Large intestine (tissue), 12 donors: Measurements from ENCODE around the gene BMP2K. TPM values are rescaled to one million over a fixed set of nuclear protein-coding genes. Genes with fewer than 3 reads are reported as not detected.

ENCODE experiments used
- DNase-seq, 2 donors: peaks; one replicate each; pipeline versions ENCODE4 v3.0.0 to v3.0.0-alpha.2; 2013
- H3K27ac ChIP-seq: one replicate; pipeline ENCODE4 v1.5.1; 2013; ENCODE audit warnings: low read length
- H3K27me3 ChIP-seq: 2 replicates; pipeline ENCODE4 v1.6.1; 2013; ENCODE audit warnings: low read length; ENCODE audit not compliant: control insufficient read depth, insufficient read depth
- H3K36me3 ChIP-seq: 2 replicates; pipeline ENCODE4 v1.6.1; 2013; ENCODE audit warnings: low read length; ENCODE audit not compliant: control insufficient read depth, insufficient read depth
- H3K4me1 ChIP-seq: one replicate; pipeline ENCODE4 v1.6.1; 2013; ENCODE audit warnings: low read length; ENCODE audit not compliant: control insufficient read depth, insufficient read depth
- H3K4me3 ChIP-seq: one replicate; pipeline ENCODE4 v1.5.1; 2013; ENCODE audit warnings: low read length
- H3K9me3 ChIP-seq: one replicate; pipeline ENCODE4 v1.6.1; 2013; ENCODE audit warnings: mild to moderate bottlenecking, low read depth, low read length, moderate library complexity; ENCODE audit not compliant: control insufficient read depth
- WGBS: methylation state at CpG from one replicate; pipeline ENCODE4 v1.1.5; 2013; ENCODE audit warnings: low lambda C conversion rate; ENCODE audit not compliant: insufficient coverage; 5-methylcytosine and 5-hydroxymethylcytosine counted together
- long read RNA-seq, 11 donors: transcript quantifications; one replicate each; lab custom pipeline, GENCODE V29; 2026
- polyA plus RNA-seq: library from polyadenylated mRNA; unstranded; fragments of 120-200 nt; gene quantifications from one replicate; pipeline ENCODE4 v1.2.1, GENCODE V29; 2013

BMP2K gene
- 77.6 TPM for polyA plus RNA-seq
- long read RNA-seq, donor 1, partial matches to known transcripts = 5 of 11 reads
- long read RNA-seq, donor 1, other reads (novel, unspliced or antisense) = 0 of 11 reads
- long read RNA-seq, donor 2, partial matches to known transcripts = 22 of 30 reads
- long read RNA-seq, donor 2, other reads (novel, unspliced or antisense) = 0 of 30 reads
- long read RNA-seq, donor 3, partial matches to known transcripts = 14 of 19 reads
- long read RNA-seq, donor 3, other reads (novel, unspliced or antisense) = 0 of 19 reads
- long read RNA-seq, donor 4 = 0 reads
- long read RNA-seq, donor 5, partial matches to known transcripts = 0 of 5 reads
- long read RNA-seq, donor 5, other reads (novel, unspliced or antisense) = 0 of 5 reads
- long read RNA-seq, donor 6, partial matches to known transcripts = 6 of 10 reads
- long read RNA-seq, donor 6, other reads (novel, unspliced or antisense) = 0 of 10 reads
- long read RNA-seq, donor 7, full-length matches to known transcripts = 4 of 9 reads
- long read RNA-seq, donor 7, partial matches to known transcripts = 5 of 9 reads
- long read RNA-seq, donor 7, other reads (novel, unspliced or antisense) = 0 of 9 reads
- long read RNA-seq, donor 8, partial matches to known transcripts = 17 of 22 reads
- long read RNA-seq, donor 8, other reads (novel, unspliced or antisense) = 0 of 22 reads
- long read RNA-seq, donor 9, partial matches to known transcripts = 0 of 4 reads
- long read RNA-seq, donor 9, other reads (novel, unspliced or antisense) = 0 of 4 reads
- long read RNA-seq, donor 10, partial matches to known transcripts = 15 of 17 reads
- long read RNA-seq, donor 10, other reads (novel, unspliced or antisense) = 0 of 17 reads
- long read RNA-seq, donor 11, partial matches to known transcripts = 0 of 3 reads
- long read RNA-seq, donor 11, other reads (novel, unspliced or antisense) = 0 of 3 reads

GRCh38 chr4:78776079-78776728, at the start of gene BMP2K:
Gene BMP2K (plus strand): TSS chr4:78776350. CDS start chr4:78776544, 194 bp downstream.
- peak within 1 kb of the TSS; percentile 95 for H3K4me3 ChIP-seq
- peak within 1 kb of the TSS; percentile 100 for H3K27ac ChIP-seq
- H3K4me1 ChIP-seq = peaks cover 11% of the 10 kb centered on the region
- no peaks in the 10 kb centered on the region for H3K36me3 ChIP-seq
- no peaks in the 10 kb centered on the region for H3K27me3 ChIP-seq
- no peaks in the 10 kb centered on the region for H3K9me3 ChIP-seq
- peak; percentile 73 to 90 for DNase-seq
- no CpG with 5 or more reads among the region's 95 CpGs for WGBS

- Histone ChIP-seq H3K27ac (no peak overlapping the region), H3K36me3 (no peaks in the 10 kb centered on the region), H3K27me3 (no peaks in the 10 kb centered on the region), H3K9me3 (no peaks in the 10 kb centered on the region), H3K4me1 (peaks cover 4% of the 10 kb centered on the region), H3K4me3 (no peak overlapping the region)
- WGBS = 100% methylated on average over 1 of the region's 1 CpG
- no peak for DNase-seq
Measured at GRCh38 chr4:78726546-78726945, 49.6 kb upstream of the BMP2K start.

- H3K36me3 ChIP-seq = no peaks in the 10 kb centered on the region
- H3K27ac ChIP-seq = peak overlapping the region; percentile 62
- peaks cover 7% of the 10 kb centered on the region for H3K4me1 ChIP-seq
- H3K27me3 ChIP-seq = no peaks in the 10 kb centered on the region
- peak; percentile 72 to 91 for DNase-seq
- no CpG with 5 or more reads among the region's 3 CpGs for WGBS
- H3K4me3 ChIP-seq = no peak overlapping the region
- H3K9me3 ChIP-seq = no peaks in the 10 kb centered on the region
Measured at GRCh38 chr4:78732332-78733104, 43.6 kb upstream of the BMP2K start.

- H3K4me1 ChIP-seq = peaks cover 7% of the 10 kb centered on the region
- no peaks in the 10 kb centered on the region for H3K9me3 ChIP-seq
- no peak overlapping the region for H3K4me3 ChIP-seq
- H3K27me3 ChIP-seq = no peaks in the 10 kb centered on the region
- H3K27ac ChIP-seq = no peak overlapping the region
- DNase-seq = no peak
- no peaks in the 10 kb centered on the region for H3K36me3 ChIP-seq
- 80% methylated on average over 1 of the region's 3 CpGs for WGBS
Measured at GRCh38 chr4:78734441-78735162, 41.5 kb upstream of the BMP2K start.

DNA sequence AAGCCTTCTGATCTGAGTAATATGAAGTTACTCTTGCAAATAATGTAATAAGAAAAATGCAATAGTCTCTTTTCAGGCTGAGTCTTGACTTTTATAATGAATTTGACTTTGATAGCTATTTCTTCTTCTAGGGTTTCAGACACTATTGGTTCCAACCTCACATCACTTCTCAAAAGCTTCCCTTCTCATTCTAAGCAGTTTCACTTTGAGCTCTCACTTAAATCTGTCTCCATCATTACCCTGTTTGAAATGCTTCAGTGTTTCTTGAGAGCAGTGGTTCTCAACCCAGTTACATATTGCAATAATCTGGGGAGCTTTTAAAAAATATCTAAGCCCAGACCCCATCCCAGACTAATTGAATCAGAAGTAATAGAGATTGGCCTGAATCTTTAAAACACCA, 40.5 kb upstream of the BMP2K start:
- Histone ChIP-seq H3K9me3 (no peaks in the 10 kb centered on the region), H3K4me3 (no peak overlapping the region), H3K27ac (no peak overlapping the region), H3K36me3 (no peaks in the 10 kb centered on the region), H3K27me3 (no peaks in the 10 kb centered on the region), H3K4me1 (peaks cover 7% of the 10 kb centered on the region)
- DNase-seq = no peak

DNA sequence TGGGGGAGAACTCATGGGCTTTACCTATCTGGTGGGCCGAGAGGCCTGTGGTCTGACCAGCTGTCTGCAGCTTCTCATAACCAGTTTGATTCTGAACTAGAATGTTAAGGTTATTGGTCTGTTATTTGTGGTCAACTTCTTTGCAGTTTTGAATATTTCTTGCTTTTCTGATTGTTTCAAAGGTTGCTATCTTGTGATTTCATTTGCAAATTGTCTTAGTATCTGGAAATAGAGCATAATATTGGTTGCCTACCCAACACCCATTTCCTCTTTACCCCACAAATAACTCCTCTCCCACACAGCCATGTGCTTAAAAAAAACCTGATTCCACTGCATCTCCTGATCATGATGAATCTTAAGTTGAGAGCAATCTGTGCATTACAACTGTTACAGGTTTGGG, 39.1 kb upstream of the BMP2K start:
- no CpG with 5 or more reads among the region's 1 CpG for WGBS
- H3K27ac ChIP-seq = no peak overlapping the region
- H3K4me3 ChIP-seq = no peak overlapping the region
- peaks cover 4% of the 10 kb centered on the region for H3K4me1 ChIP-seq
- no peaks in the 10 kb centered on the region for H3K9me3 ChIP-seq
- H3K36me3 ChIP-seq = no peaks in the 10 kb centered on the region
- no peaks in the 10 kb centered on the region for H3K27me3 ChIP-seq
- no peak for DNase-seq

DNA sequence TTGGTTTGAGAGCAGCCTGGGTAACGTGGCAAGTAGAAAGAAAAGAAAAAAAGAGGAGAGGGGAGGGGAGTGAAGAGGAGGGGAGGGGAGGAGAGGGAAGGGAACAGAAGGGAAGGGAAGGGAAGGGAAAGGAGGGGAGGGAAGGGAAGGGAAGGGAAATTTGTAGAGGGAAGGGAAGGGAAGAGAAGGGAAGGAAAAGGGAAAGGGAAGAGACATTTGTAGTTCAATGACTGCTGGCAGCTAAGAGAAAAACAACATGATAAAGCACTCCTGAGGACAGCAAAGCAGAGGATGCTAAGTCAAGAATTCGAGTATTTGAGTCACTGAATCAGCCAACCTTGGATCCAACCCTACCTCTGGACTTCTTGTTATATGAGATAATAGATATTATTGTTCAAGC, 38.2 kb upstream of the BMP2K start:
- 83% methylated on average over 2 of the region's 2 CpGs for WGBS
- Histone ChIP-seq H3K4me3 (no peak overlapping the region), H3K36me3 (no peaks in the 10 kb centered on the region), H3K9me3 (no peaks in the 10 kb centered on the region), H3K4me1 (no peaks in the 10 kb centered on the region), H3K27me3 (no peaks in the 10 kb centered on the region), H3K27ac (no peak overlapping the region)
- DNase-seq = no peak

- Histone ChIP-seq H3K4me3 (no peak overlapping the region), H3K36me3 (no peaks in the 10 kb centered on the region), H3K27ac (no peak overlapping the region), H3K27me3 (no peaks in the 10 kb centered on the region), H3K4me1 (no peaks in the 10 kb centered on the region), H3K9me3 (no peaks in the 10 kb centered on the region)
- DNase-seq = no peak
- no CpG with 5 or more reads among the region's 2 CpGs for WGBS
Measured at GRCh38 chr4:78742300-78742699, 33.9 kb upstream of the BMP2K start.

DNA sequence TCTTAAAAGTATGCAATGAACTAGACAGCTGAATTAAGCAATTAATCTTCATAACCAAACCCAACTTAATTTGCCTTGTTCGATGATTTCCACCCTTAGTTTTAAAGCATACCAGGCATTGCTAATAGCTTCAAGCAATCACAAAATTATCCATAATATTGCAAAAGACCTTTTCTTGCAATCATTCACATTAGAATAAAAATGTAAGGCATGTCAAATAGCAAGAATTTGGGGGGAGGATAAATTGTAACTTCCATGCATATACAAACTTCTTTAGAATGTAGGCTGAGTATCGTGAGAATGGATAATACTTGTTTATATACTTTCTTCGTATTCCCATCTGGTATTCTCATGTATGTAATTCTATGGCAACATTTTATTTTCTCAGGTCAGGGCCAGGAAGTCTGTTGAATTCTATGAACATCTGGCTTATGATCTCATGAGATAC, 28.7 kb upstream of the BMP2K start:
- 100% methylated on average over 2 of the region's 3 CpGs for WGBS
- DNase-seq = no peak
- no peak overlapping the region for H3K4me3 ChIP-seq

More for the DNA sequence above, 28.7 kb upstream of the BMP2K start:
- Histone ChIP-seq H3K36me3 (no peaks in the 10 kb centered on the region), H3K27me3 (no peaks in the 10 kb centered on the region), H3K9me3 (no peaks in the 10 kb centered on the region), H3K4me1 (peaks cover 4% of the 10 kb centered on the region), H3K27ac (no peak overlapping the region)
